Spleen (tissue), 11 donors: ENCODE measurements around the gene ZMIZ1. TPM values are rescaled to one million over a fixed set of nuclear protein-coding genes. Genes with fewer than 3 reads are reported as not detected.

Experiments used
- DNase-seq: peaks from one replicate; pipeline ENCODE4 v3.0.0-alpha.2; 2020
- H3K27ac ChIP-seq, 8 donors: fragments of 200-600 bp; sonication (generic) in 7 of 8; 1 replicate in 4 of 8; 2 replicates in 4 of 8; pipeline versions ENCODE4 v1.5.0 to v1.8.0; 2016 to 2021; ENCODE audit warnings: inconsistent platforms in 4 of 8, mild to moderate bottlenecking in 4 of 8, moderate library complexity in 1 of 8
- H3K27me3 ChIP-seq, 7 donors: fragments of 200-600 bp; sonication (generic) in 6 of 7; replicated peaks in 1 of 7; 1 replicate in 4 of 7; 2 replicates in 3 of 7; pipeline versions ENCODE4 v1.5.0 to v1.8.0; 2016 to 2021; ENCODE audit warnings: inconsistent platforms in 3 of 7, mild to moderate bottlenecking in 1 of 7
- H3K36me3 ChIP-seq, 6 donors: fragments of 200-600 bp; sonication (generic) in 5 of 6; 1 replicate in 4 of 6; 2 replicates in 2 of 6; pipeline versions ENCODE4 v1.5.0 to v1.8.0; 2016 to 2021; ENCODE audit warnings: inconsistent platforms in 2 of 6
- H3K4me1 ChIP-seq, 6 donors: fragments of 200-600 bp; sonication (generic) in 5 of 6; 1 replicate in 3 of 6; 2 replicates in 3 of 6; pipeline versions ENCODE4 v1.5.0 to v1.8.0; 2016 to 2021; ENCODE audit warnings: inconsistent platforms in 3 of 6
- H3K4me3 ChIP-seq, 8 donors: fragments of 200-600 bp; sonication (generic) in 7 of 8; 1 replicate in 4 of 8; 2 replicates in 4 of 8; pipeline versions ENCODE4 v1.5.0 to v1.8.0; 2016 to 2021; ENCODE audit warnings: inconsistent platforms in 4 of 8, mild to moderate bottlenecking in 4 of 8, moderate library complexity in 2 of 8
- H3K9me3 ChIP-seq, 8 donors: fragments of 200-600 bp; sonication (generic) in 7 of 8; 1 replicate in 4 of 8; 2 replicates in 4 of 8; pipeline versions ENCODE4 v1.5.0 to v1.8.0; 2016 to 2021; ENCODE audit warnings: inconsistent platforms in 4 of 8
- CTCF ChIP-seq, 11 experiments: fragments of 200-600 bp in 7 of 11; fragments of 450-650 bp in 4 of 11; sonication (generic) in 4 of 11; IDR thresholded peaks in 8 of 11; conservative IDR thresholded peaks in 3 of 11; 1 replicate in 7 of 11; 2 replicates in 4 of 11; pipeline versions ENCODE4 v1.4.0 to v1.8.0; 2016 to 2021; ENCODE audit warnings: antibody characterized with exemption in 11 of 11, inconsistent platforms in 4 of 11, mild to moderate bottlenecking in 1 of 11
- POLR2A ChIP-seq, 3 donors: fragments of 450-650 bp; IDR thresholded peaks; one replicate each; pipeline ENCODE4 v1.5.1; 2017; ENCODE audit warnings: antibody characterized with exemption in 3 of 3, mild to moderate bottlenecking in 1 of 3
- POLR2AphosphoS5 ChIP-seq, 3 donors: sonication (generic); formaldehyde crosslinking; IDR thresholded peaks; one replicate each; pipeline ENCODE4 v1.5.1; 2017; ENCODE audit warnings: antibody characterized with exemption in 3 of 3
- WGBS, 5 donors: extraction: QIAGEN DNeasy Blood & Tissue Kit in 3 of 5; methylation state at CpG; one replicate each; pipeline versions ENCODE4 v1.1.5 to v1.1.7; 2013 to 2018; 5-methylcytosine and 5-hydroxymethylcytosine counted together
- intact Hi-C: fragments of 100-400 bp; cut with DNase I; formaldehyde crosslinking; loops from one replicate; pipeline ENCODE4 v1.15.0; 2023; ENCODE audit warnings: low total_unique reads
- polyA plus RNA-seq, 3 donors: library from polyadenylated mRNA; stranded (reverse); fragments of 200-250 nt; gene quantifications; one replicate each; pipeline ENCODE4 v1.2.1, GENCODE V29; 2013
- total RNA-seq, 7 donors: library from RNA; depleted of rRNA in 3 of 7; stranded (reverse); fragments of >200 nt in 3 of 7; fragmentation: NEBNext Ultra II Directional in 4 of 7; extraction: Animal tissue kit (Norgen Biotek cat#: 25700) in 4 of 7; gene quantifications; one replicate each; pipeline versions ENCODE4 v1.1.0 to v1.2.1, GENCODE V29; 2016 to 2021
- donor health status: healthy with polysubstance abuse.
- donor health status: DM: no; HTN: no; CAD: no; lungs with moderate emphysema.
- donor health status: DM: no; HTN: no; CAD: no.
- donor health status: Bipolar disorder and iron deficiency.
- donor health status: healthy.
- donor health status: DM: no; HTN: no; CAD: no.
- donor health status: DM: yes; HTN: yes; CAD: no.

Gene ZMIZ1
- total and polyA plus RNA-seq, 10 donors: 10.7 to 210 (median 125) TPM

GRCh38 chr10:79207096-79207357 lies 138.3 kb downstream of the ZMIZ1 start:
- Histone ChIP-seq H3K27me3 (no peaks in the 10 kb centered on the region), H3K4me3 (no peak overlapping the region), H3K27ac (peak overlapping the region in 5 of 8 donors; percentile 7 to 52 (median 28)), H3K36me3 (peaks cover 0 to 94% (median 16%) of the 10 kb centered on the region in 6 donors), H3K9me3 (no peaks in the 10 kb centered on the region), H3K4me1 (peaks cover 0 to 64% (median 27%) of the 10 kb centered on the region in 6 donors)
- intact Hi-C loops: no loop called here
- no peak for DNase-seq
- TF ChIP-seq POLR2AphosphoS5 (IDR thresholded peaks at IDR 0.05) (no peak), POLR2A (IDR thresholded peaks at IDR 0.05) (no peak), CTCF (IDR thresholded peaks at IDR 0.05 in 8 of 11, conservative IDR thresholded peaks at IDR 0.05 in 3 of 11) (no peak)
- 75 to 100% (median 90%) methylated on average over 4 of the region's 4 CpGs for WGBS, 5 donors

- Histone ChIP-seq H3K27ac (peak overlapping the region in 5 of 8 donors; percentile 7 to 67 (median 37)), H3K4me3 (no peak overlapping the region), H3K36me3 (peaks cover 0 to 94% (median 13%) of the 10 kb centered on the region in 6 donors), H3K27me3 (no peaks in the 10 kb centered on the region), H3K9me3 (no peaks in the 10 kb centered on the region), H3K4me1 (peaks cover 0 to 58% (median 24%) of the 10 kb centered on the region in 6 donors)
- 59 to 94% (median 81%) methylated on average over 4 to 5 of the region's 5 CpGs for WGBS, 5 donors
- intact Hi-C loops: no loop called here
- no peak for DNase-seq
- TF ChIP-seq POLR2A (IDR thresholded peaks at IDR 0.05) (no peak), POLR2AphosphoS5 (IDR thresholded peaks at IDR 0.05) (peak in 1 of 3 donors; percentile 17)
Observed at GRCh38 chr10:79207726-79208125, 139.0 kb downstream of the ZMIZ1 start.

- TF ChIP-seq POLR2A (IDR thresholded peaks at IDR 0.05): no peak
- TF ChIP-seq POLR2AphosphoS5 (IDR thresholded peaks at IDR 0.05): peak in 2 of 3 donors; percentile 8 to 34
- peaks cover 0 to 52% (median 21%) of the 10 kb centered on the region in 6 donors for H3K4me1 ChIP-seq
- H3K4me3 ChIP-seq: no peak overlapping the region
- intact Hi-C loops: no loop called here
- peak overlapping the region in 5 of 8 donors; percentile 47 to 67 (median 54) for H3K27ac ChIP-seq
- H3K9me3 ChIP-seq: no peaks in the 10 kb centered on the region
- no peaks in the 10 kb centered on the region for H3K27me3 ChIP-seq
- DNase-seq: no peak
- peaks cover 0 to 94% (median 10%) of the 10 kb centered on the region in 6 donors for H3K36me3 ChIP-seq
- 85 to 91% (median 89%) methylated on average over 12 to 15 of the region's 15 CpGs for WGBS, 5 donors
Observed at GRCh38 chr10:79208251-79208983, 139.7 kb downstream of the ZMIZ1 start.

GRCh38 chr10:79209340-79209739 lies 140.6 kb downstream of the ZMIZ1 start:
- Histone ChIP-seq H3K4me3 (no peak overlapping the region), H3K9me3 (no peaks in the 10 kb centered on the region), H3K36me3 (peaks cover 0 to 94% (median 7%) of the 10 kb centered on the region in 6 donors), H3K27me3 (no peaks in the 10 kb centered on the region), H3K4me1 (peaks cover 0 to 44% (median 21%) of the 10 kb centered on the region in 6 donors), H3K27ac (peak overlapping the region in 5 of 8 donors; percentile 47 to 67 (median 61))
- intact Hi-C loops: no loop called here
- peak; percentile 86 to 90 (median 89) for TF ChIP-seq POLR2AphosphoS5 (IDR thresholded peaks at IDR 0.05)
- TF ChIP-seq POLR2A (IDR thresholded peaks at IDR 0.05): no peak
- no peak for TF ChIP-seq CTCF (IDR thresholded peaks at IDR 0.05 in 8 of 11, conservative IDR thresholded peaks at IDR 0.05 in 3 of 11)
- DNase-seq: peak; percentile 82
- 58 to 79% (median 73%) methylated on average over 9 to 10 of the region's 10 CpGs for whole genome bisulfite sequencing, 5 donors

- H3K36me3 ChIP-seq: peaks cover 0 to 97% (median 9%) of the 10 kb centered on the region in 6 donors
- intact Hi-C loops: no loop called here
- TF ChIP-seq POLR2A (IDR thresholded peaks at IDR 0.05) (no peak), CTCF (IDR thresholded peaks at IDR 0.05 in 8 of 11, conservative IDR thresholded peaks at IDR 0.05 in 3 of 11) (no peak), POLR2AphosphoS5 (IDR thresholded peaks at IDR 0.05) (no peak)
Observed at GRCh38 chr10:79209831-79210230, 141.1 kb downstream of the ZMIZ1 start.

More at GRCh38 chr10:79209831-79210230, 141.1 kb downstream of the ZMIZ1 start:
- Histone ChIP-seq H3K4me3 (no peak overlapping the region), H3K27me3 (no peaks in the 10 kb centered on the region), H3K27ac (peak overlapping the region in 6 of 8 donors; percentile 4 to 67 (median 58)), H3K9me3 (no peaks in the 10 kb centered on the region), H3K4me1 (peaks cover 0 to 44% (median 21%) of the 10 kb centered on the region in 6 donors)
- 73 to 88% (median 80%) methylated on average over 5 of the region's 5 CpGs for WGBS, 5 donors
- DNase-seq: no peak
